Right cardiac atrium (tissue), 5 donors: Measurements from ENCODE around the gene BPIFB3. TPM values are rescaled to one million over a fixed set of nuclear protein-coding genes. Genes with fewer than 3 reads are reported as not detected.

Source experiments
- ATAC-seq, 2 donors: fragments of 200-7000 bp; cut with Tn5 transposase; one replicate each; pipeline versions ENCODE4 v1.8.0 to v1.9.1; 2020; ENCODE audit warnings: moderate library complexity in 2 of 2, mild to moderate bottlenecking in 1 of 2
- DNase-seq, 3 donors: peaks; one replicate each; pipeline ENCODE4 v3.0.0-alpha.2; 2020
- H3K27ac ChIP-seq: one replicate; pipeline ENCODE4 v1.5.1; 2013; ENCODE audit warnings: mild to moderate bottlenecking, low read length, control low read depth, moderate library complexity
- H3K27me3 ChIP-seq: one replicate; pipeline ENCODE4 v1.6.1; 2013; ENCODE audit not compliant: control insufficient read depth, insufficient read depth
- H3K4me1 ChIP-seq: one replicate; pipeline ENCODE4 v1.6.1; 2013; ENCODE audit warnings: low read length; ENCODE audit not compliant: control insufficient read depth, insufficient read depth
- H3K4me3 ChIP-seq: one replicate; pipeline ENCODE4 v1.5.1; 2013; ENCODE audit warnings: low read length, control low read depth
- H3K9me3 ChIP-seq: one replicate; pipeline ENCODE4 v1.6.1; 2013; ENCODE audit warnings: low read length; ENCODE audit not compliant: control insufficient read depth
- WGBS: extraction: QIAGEN DNeasy Blood & Tissue Kit; methylation state at CpG from one replicate; pipeline ENCODE4 v1.1.7; 2013; 5-methylcytosine and 5-hydroxymethylcytosine counted together
- intact Hi-C, 4 donors: fragments of 100-400 bp; cut with DNase I; formaldehyde crosslinking; loops; one replicate each; pipeline versions ENCODE4 v1.11.0 to v1.14.0; 2022 to 2023
- polyA plus RNA-seq: library from polyadenylated mRNA; stranded (reverse); fragments of 200-250 nt; gene quantifications from one replicate; pipeline ENCODE4 v1.2.3, GENCODE V29; 2013
- total RNA-seq, 4 donors: library from RNA; stranded (reverse); fragmentation: NEBNext Ultra II Directional; extraction: Animal tissue kit (Norgen Biotek cat#: 25700); gene quantifications; one replicate each; pipeline ENCODE4 v1.2.1, GENCODE V29; 2021
- donor health status: healthy with polysubstance abuse.
- donor health status: DM: no; HTN: yes; CAD: no.
- donor health status: DM: no; HTN: no; CAD: no.
- donor health status: DM: no; HTN: yes; CAD: no; lungs with severe emphysema.
- donor health status: DM: yes; HTN: yes; CAD: no.

The BPIFB3 gene
- total and polyA plus RNA-seq, 5 donors = not detected

DNA sequence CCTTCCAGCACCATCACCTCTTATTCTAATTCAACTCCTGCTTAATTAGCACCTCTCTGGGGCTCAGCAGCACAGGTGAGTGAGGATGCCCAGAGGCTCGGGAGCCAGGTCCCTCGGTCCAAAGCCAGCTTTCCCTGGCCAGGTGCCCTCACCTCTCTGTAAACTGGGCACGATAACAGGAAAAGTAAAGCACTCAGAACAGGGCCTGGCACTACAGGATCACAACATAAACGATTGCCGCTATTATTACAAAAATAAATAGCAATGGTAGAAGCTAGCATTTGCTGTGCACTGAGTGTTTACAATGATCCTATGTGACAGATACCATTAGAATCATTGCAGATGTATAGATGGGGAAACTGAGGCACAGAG is 43.6 kb upstream of the BPIFB3 start:
- intact Hi-C loops = no loop called here
- WGBS = 79% methylated on average over 5 of the region's 5 CpGs
- no peak for ATAC-seq
- H3K9me3 ChIP-seq = no peaks in the 10 kb centered on the region
- DNase-seq = no peak
- no peaks in the 10 kb centered on the region for H3K27me3 ChIP-seq
- no peaks in the 10 kb centered on the region for H3K4me1 ChIP-seq
- no peak overlapping the region for H3K27ac ChIP-seq
- no peak overlapping the region for H3K4me3 ChIP-seq

DNA sequence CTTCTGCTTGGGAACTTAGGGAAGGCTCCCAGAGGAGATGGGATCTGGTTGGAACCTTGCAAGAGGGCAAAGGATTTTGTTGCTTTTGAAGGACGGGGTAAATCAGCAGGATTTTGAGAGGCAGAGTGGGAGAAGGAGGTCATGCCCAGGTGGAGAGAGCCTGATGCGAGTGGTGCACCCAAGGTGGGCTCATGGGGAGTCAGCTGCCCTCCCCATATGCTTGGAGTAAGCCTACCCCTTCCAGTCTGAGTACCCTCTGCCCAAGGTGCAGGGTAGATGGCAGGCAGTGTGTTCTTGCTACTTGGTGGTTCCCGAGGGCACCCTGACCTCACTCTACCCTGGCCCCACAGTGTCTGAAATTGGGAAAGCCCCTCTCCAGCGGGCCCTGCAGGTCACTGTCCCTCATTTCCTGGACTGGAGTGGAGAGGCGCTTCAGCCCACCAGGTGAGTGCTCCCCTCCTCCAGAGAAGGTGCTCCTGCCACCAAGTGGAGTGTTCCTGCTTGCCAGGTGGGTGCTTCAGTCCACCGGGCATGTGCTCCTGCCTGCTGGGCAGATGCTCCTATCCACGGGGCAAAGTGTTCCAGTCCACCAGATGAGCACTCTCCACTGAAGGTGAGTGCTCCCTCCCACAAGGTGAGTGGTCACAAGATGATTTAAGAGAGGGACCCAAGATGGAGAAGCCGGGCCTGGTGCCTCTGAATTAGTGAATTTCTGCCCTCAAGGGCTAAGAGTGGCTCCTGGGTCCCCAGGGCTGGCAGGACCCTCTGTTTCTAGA is 42.8 kb upstream of the BPIFB3 start:
- Histone ChIP-seq H3K27ac (no peak overlapping the region), H3K4me3 (no peak overlapping the region), H3K9me3 (no peaks in the 10 kb centered on the region), H3K27me3 (no peaks in the 10 kb centered on the region), H3K4me1 (no peaks in the 10 kb centered on the region)
- intact Hi-C loops = no loop called here
- DNase-seq = no peak
- ATAC-seq = no peak
- WGBS = 83% methylated on average over 8 of the region's 8 CpGs

DNA sequence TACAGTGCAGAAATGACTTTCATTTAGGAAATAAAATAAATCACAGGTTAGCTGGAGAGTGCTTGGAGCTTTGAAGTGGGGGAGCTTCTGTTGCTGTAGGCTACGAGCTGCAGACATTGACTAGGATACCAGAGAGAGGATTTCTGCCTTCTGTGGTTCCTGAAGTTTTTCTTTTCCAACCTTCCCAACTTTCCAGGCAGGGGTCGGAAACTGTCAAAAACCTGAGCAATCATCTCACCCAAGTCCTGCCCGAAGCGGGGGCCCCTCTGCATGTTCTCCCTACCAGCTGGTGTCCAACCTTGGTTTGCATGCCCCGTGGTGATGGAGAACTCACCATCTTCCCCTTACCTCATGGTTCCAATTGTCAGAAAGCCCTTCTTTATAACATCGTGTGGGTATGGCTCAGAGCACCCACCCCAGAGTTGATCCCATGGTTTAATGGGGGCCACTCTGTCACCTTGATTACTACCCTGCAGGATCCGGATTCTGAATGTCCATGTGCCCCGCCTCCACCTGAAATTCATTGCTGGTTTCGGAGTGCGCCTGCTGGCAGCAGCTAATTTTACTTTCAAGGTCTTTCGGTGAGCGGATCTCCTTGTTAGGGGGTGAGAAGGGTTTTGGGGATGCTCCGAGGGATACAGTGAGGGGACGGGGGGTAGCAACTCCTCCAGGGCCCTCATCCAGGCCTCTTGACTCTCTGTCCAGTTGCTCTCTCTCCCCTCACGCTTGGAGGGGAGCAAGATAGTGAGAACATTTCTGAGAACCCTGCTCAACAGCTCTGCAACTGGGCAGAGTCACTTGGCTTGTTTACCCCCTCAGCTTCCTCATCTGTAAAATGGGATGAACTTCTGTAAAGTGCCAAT is 41.1 kb upstream of the BPIFB3 start:
- no peaks in the 10 kb centered on the region for H3K4me1 ChIP-seq
- DNase-seq (no peak), ATAC-seq (no peak)
- 80% methylated on average over 15 of the region's 15 CpGs for WGBS
- no peaks in the 10 kb centered on the region for H3K27me3 ChIP-seq
- no peak overlapping the region for H3K27ac ChIP-seq
- no peak overlapping the region for H3K4me3 ChIP-seq
- H3K9me3 ChIP-seq = no peaks in the 10 kb centered on the region
- intact Hi-C loops = no loop called here

DNA sequence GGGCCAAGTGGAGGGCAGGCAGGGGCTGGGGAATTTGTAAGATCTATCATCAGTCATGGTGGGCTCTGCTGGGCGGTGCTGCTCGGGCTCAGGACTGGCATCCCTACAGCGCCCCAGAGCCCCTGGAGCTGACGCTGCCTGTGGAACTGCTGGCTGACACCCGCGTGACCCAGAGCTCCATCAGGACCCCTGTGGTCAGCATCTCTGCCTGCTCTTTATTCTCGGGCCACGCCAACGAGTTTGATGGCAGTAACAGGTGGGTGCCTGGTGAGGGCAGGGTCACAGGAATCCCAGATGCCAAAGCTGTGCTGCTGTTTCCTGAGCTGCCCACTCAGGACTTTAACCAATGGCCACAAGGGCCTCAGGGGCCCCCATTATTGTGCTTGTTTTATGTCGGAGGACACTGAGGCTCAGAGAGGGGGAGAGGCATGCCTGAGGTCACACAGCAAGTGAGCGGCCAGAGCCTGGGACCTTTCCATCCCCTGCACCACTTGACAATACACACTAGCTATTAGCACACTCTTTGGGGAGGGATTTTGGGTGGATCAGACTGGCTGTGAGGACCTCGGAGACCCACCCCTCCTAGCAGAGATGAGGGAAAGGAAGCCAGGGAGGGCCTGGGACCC is 39.9 kb upstream of the BPIFB3 start:
- intact Hi-C loops = no loop called here
- H3K27me3 ChIP-seq = no peaks in the 10 kb centered on the region
- 72% methylated on average over 12 of the region's 12 CpGs for WGBS
- no peak for ATAC-seq
- DNase-seq = no peak
- no peak overlapping the region for H3K4me3 ChIP-seq
- no peaks in the 10 kb centered on the region for H3K4me1 ChIP-seq
- no peak overlapping the region for H3K27ac ChIP-seq
- H3K9me3 ChIP-seq = no peaks in the 10 kb centered on the region

DNA sequence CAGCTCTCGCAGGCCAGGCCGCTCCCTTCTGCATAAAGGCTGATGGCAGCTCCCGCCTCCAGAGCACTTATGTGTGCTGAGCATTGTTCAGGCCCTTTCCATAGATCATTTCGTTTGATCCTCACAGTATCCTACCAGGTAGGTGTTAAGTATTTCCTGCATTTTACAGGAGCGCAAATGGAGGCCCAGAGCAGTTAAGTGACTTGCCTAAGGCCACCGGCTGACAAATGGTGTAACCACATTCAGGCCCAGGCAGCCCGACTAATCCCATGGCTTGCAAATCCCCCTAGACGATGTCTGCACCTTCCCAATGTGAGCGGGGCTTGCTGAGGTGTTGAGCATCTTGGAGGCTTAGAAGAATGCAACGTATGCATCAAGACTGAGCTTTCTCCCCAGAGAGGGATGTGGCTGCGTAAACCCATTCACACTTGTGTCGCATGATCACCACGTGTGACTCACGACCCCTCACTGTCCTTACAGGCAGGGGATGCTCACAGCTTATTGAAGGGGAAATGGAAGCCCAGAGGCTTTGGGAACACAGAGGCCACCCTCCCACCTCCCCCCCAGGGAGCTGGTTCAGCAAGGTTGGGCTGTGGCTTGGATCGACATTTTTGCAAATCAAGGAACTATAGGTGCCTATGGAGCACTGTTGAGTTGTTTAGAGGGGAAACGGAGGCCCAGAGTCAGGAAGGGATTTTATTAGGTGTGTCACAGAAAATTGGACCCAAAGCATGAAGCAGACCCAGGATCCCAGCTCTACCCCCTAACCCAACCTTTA is 39.2 kb upstream of the BPIFB3 start:
- H3K4me1 ChIP-seq = no peaks in the 10 kb centered on the region
- 49% methylated on average over 16 of the region's 16 CpGs for WGBS
- intact Hi-C loops = no loop called here
- H3K27ac ChIP-seq = no peak overlapping the region
- no peak for DNase-seq
- H3K9me3 ChIP-seq = no peaks in the 10 kb centered on the region
- H3K4me3 ChIP-seq = no peak overlapping the region
- no peaks in the 10 kb centered on the region for H3K27me3 ChIP-seq
- ATAC-seq = no peak

DNA sequence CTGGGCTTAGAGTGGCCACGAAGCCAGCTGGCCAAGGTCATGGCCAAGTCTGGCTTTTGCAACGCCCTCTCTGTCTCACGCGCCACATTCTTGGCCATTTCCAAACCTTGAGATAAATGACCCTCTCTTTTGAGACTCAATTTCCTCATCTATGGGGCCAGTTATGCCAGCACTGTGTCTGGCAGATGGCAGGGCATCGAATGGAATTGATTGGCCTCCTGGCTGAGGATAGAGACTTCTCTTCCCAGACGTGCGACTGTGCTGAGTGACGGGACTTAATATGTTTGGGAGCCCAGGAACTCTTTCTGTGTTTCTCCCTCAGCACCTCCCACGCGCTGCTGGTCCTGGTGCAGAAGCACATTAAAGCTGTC is 38.6 kb upstream of the BPIFB3 start:
- Histone ChIP-seq H3K9me3 (no peaks in the 10 kb centered on the region), H3K27me3 (no peaks in the 10 kb centered on the region), H3K27ac (no peak overlapping the region), H3K4me1 (no peaks in the 10 kb centered on the region), H3K4me3 (no peak overlapping the region)
- intact Hi-C loops = no loop called here
- ATAC-seq = no peak
- DNase-seq = no peak
- 68% methylated on average over 10 of the region's 10 CpGs for WGBS

DNA sequence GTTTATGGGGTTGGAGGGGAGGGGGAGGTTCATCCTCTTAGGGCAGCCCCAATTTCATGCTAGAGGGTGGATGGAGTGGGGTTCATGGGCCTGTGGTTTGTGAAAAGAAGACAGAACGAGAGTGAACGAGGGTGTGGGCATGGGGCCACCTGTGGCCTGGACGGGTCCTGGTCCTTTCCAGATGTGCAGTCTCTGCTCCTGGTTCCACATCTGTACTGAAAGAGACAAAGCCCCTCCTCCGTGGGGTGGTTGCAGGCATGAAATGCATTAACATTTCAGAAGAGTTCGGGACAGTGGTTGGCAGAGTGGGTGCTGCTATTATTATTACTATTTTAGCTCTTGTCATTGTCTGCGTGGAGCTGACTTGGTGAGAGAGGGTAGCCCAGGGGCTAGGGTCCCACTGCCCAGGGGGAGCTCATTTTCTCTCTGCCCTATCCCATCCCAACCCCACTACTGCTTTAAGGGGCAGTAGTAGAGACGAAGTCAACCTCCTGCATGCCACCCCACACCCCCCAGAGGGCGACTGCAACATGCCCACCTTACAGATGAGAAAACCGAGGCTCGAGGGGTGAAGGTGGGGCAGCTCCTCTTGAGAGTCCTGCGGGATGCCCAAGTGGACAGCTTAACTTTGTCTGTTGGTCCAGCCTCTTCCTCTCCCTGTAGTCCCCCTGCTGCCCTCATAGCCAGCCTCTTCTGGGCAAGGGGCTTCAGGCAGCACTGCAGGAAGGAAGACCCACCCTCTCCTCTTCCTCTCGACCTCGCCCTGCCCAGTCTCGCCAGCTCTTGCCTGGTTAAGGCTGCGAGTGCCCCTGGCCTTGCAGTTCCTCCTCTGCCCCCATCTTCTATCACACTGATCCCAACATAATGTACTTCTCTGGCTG is 37.8 kb upstream of the BPIFB3 start:
- no peak overlapping the region for H3K4me3 ChIP-seq
- DNase-seq = no peak
- no peak overlapping the region for H3K27ac ChIP-seq
- no peaks in the 10 kb centered on the region for H3K9me3 ChIP-seq
- intact Hi-C loops = no loop called here
- ATAC-seq = no peak
- H3K27me3 ChIP-seq = no peaks in the 10 kb centered on the region
- no peaks in the 10 kb centered on the region for H3K4me1 ChIP-seq
- WGBS = 68% methylated on average over 15 of the region's 15 CpGs

DNA sequence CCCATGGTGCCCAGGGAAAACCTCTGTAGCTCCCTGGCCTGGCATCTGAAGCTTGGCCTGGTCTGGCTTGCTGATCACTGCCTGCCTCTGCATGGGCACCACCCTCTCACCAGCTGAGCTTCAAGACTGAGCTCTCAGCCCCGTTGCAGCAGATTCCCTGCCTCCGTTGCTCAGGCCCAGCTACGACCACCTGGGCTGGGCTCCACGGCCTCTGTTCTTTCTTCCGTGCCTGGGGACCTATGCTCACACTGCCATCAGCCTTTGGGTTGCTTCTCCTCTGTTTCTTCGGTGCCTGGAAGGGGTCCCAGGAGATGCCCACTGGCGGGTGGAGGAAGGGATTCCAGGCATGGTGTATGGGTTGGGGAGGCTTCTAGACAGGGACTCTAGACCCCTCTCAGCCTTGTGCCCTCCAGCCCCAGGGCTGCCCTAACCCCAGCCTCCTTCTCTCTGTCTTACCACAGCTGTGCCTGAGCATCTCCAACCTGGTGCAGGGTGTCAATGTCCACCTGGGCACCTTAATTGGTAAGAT is 37.1 kb upstream of the BPIFB3 start:
- no peaks in the 10 kb centered on the region for H3K9me3 ChIP-seq
- H3K27ac ChIP-seq = no peak overlapping the region
- ATAC-seq (no peak), DNase-seq (no peak)
- no peak overlapping the region for H3K4me3 ChIP-seq
- intact Hi-C loops = no loop called here
- WGBS = 75% methylated on average over 7 of the region's 7 CpGs
- no peaks in the 10 kb centered on the region for H3K4me1 ChIP-seq
- H3K27me3 ChIP-seq = no peaks in the 10 kb centered on the region

DNA sequence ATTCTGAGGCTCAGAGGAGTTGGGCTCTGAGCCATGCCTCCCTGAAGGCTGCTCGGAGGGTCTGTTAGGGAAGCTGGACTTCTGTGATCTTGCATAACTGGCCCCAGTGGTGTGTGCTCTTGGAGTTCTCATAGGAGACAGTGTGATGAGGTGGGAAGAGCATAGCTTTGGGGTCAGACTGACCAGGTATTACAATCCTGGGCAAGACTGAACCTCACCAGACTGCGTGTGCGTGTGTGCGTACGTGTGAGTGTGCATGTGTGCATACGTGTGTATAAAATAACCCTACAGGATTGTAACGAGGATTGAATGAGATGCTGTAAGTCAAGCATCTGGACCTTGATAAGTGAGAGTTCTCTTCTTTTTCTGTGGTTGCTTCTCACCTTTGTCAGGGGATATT is 36.2 kb upstream of the BPIFB3 start:
- H3K27ac ChIP-seq = no peak overlapping the region
- H3K27me3 ChIP-seq = no peaks in the 10 kb centered on the region
- WGBS = 74% methylated on average over 7 of the region's 7 CpGs
- no peak for DNase-seq
- no peak for ATAC-seq
- intact Hi-C loops = no loop called here
- H3K4me3 ChIP-seq = no peak overlapping the region
- H3K9me3 ChIP-seq = no peaks in the 10 kb centered on the region
- no peaks in the 10 kb centered on the region for H3K4me1 ChIP-seq
